H1 (cell line): ENCODE measurements around the gene ATP9B. TPM values are rescaled to one million over a fixed set of nuclear protein-coding genes. Genes with fewer than 3 reads are reported as not detected.

Source experiments
- CTCF ChIA-PET: fragments of 300-600 bp; sonication (Branson Sonifier 250); formaldehyde crosslinking; loops from one replicate; lab custom pipeline; 2021; ENCODE audit not compliant: partially characterized antibody; lab: Charles Lee
- POLR2A ChIA-PET: fragments of 300-600 bp; sonication (Branson Sonifier 250); formaldehyde crosslinking; loops from one replicate; lab custom pipeline; 2021; ENCODE audit warnings: inconsistent platforms; ENCODE audit not compliant: partially characterized antibody; lab: Charles Lee
- DNase-seq, 2 experiments: peaks; one replicate each; pipeline versions ENCODE4 v3.0.0 to v3.0.0-alpha.2; 2010 to 2022; ENCODE audit warnings: low spot score in 2 of 2, low read depth in 1 of 2, mixed read lengths in 1 of 2
- FAIRE-seq: peaks from 2 replicates; lab custom pipeline; 2011; peaks lifted over from hg19 to GRCh38; lab: Jason Lieb, UNC
- H2AFZ ChIP-seq: 2 replicates; pipeline ENCODE4 v1.8.1; 2012; ENCODE audit warnings: low read length, inconsistent platforms
- H2AK5ac ChIP-seq: 2 replicates; pipeline ENCODE4 v1.6.1; 2013; ENCODE audit warnings: low read depth, low read length
- H2BK120ac ChIP-seq: replicated peaks from 2 replicates; pipeline ENCODE3; 2013; ENCODE audit warnings: low read depth, low read length, inconsistent platforms
- H2BK12ac ChIP-seq: 2 replicates; pipeline ENCODE4 v1.6.1; 2013; ENCODE audit warnings: low read depth, low read length
- H2BK15ac ChIP-seq: 2 replicates; pipeline ENCODE4 v1.6.1; 2013; ENCODE audit warnings: low read length
- H2BK20ac ChIP-seq: 2 replicates; pipeline ENCODE4 v1.6.1; 2013; ENCODE audit warnings: low read length
- H2BK5ac ChIP-seq: 2 replicates; pipeline ENCODE4 v1.6.1; 2013; ENCODE audit warnings: low read depth, low read length
- H3K14ac ChIP-seq: 2 replicates; pipeline ENCODE4 v1.6.1; 2013; ENCODE audit warnings: inconsistent platforms; ENCODE audit not compliant: insufficient read length
- H3K18ac ChIP-seq: 2 replicates; pipeline ENCODE4 v1.6.1; 2013; ENCODE audit warnings: low read length; ENCODE audit errors: extremely low read depth
- H3K23ac ChIP-seq: 2 replicates; pipeline ENCODE4 v1.6.1; 2013; ENCODE audit warnings: inconsistent platforms; ENCODE audit not compliant: insufficient read length
- H3K23me2 ChIP-seq: 2 replicates; pipeline ENCODE4 v1.6.1; 2013; ENCODE audit warnings: low read depth, low read length
- H3K27ac ChIP-seq: 2 replicates; pipeline ENCODE4 v1.6.1; 2011; ENCODE audit warnings: low read depth, low read length, inconsistent platforms
- H3K27me3 ChIP-seq, 4 experiments: replicated peaks in 1 of 4; 1 replicate in 1 of 4; 2 replicates in 3 of 4; pipeline versions ENCODE4 v1.6.1 to v1.8.1; 2011 to 2013; ENCODE audit warnings: low read length in 3 of 4, mild to moderate bottlenecking in 3 of 4, inconsistent platforms in 2 of 4, mixed read lengths in 2 of 4, moderate library complexity in 1 of 4; ENCODE audit not compliant: control insufficient read depth in 3 of 4, insufficient read depth in 3 of 4; ENCODE audit errors: extremely low read depth in 1 of 4
- H3K36me3 ChIP-seq, 4 experiments: 2 replicates each; pipeline versions ENCODE4 v1.6.1 to v1.8.1; 2011 to 2013; ENCODE audit warnings: mild to moderate bottlenecking in 4 of 4, low read length in 3 of 4, moderate library complexity in 2 of 4, control low read depth in 1 of 4, inconsistent platforms in 1 of 4; ENCODE audit not compliant: insufficient read depth in 4 of 4, control insufficient read depth in 2 of 4
- H3K4ac ChIP-seq: replicated peaks from 2 replicates; pipeline ENCODE3; 2013; ENCODE audit warnings: low read length, low read depth, mixed read lengths, inconsistent platforms; ENCODE audit not compliant: insufficient read length
- H3K4me1 ChIP-seq, 4 experiments: replicated peaks in 1 of 4; 1 replicate in 1 of 4; 2 replicates in 3 of 4; pipeline versions ENCODE4 v1.6.1 to v1.8.1; 2011 to 2013; ENCODE audit warnings: low read length in 3 of 4, inconsistent platforms in 2 of 4, mixed read lengths in 1 of 4; ENCODE audit not compliant: insufficient read depth in 4 of 4, control insufficient read depth in 3 of 4
- H3K4me2 ChIP-seq, 2 experiments: 2 replicates each; pipeline versions ENCODE4 v1.6.1 to v1.8.1; 2011 to 2013; ENCODE audit warnings: low read depth in 2 of 2, low read length in 2 of 2, control low read depth in 1 of 2, inconsistent platforms in 1 of 2, mild to moderate bottlenecking in 1 of 2; ENCODE audit not compliant: insufficient read depth in 1 of 2
- H3K4me3 ChIP-seq, 4 experiments: fragments of 200-600, 300-600 bp in 1 of 4; sonication (generic), shearing (Covaris generic), sonication (Bioruptor Twin) in 1 of 4; 2 replicates each; pipeline versions ENCODE4 v1.5.1 to v1.8.1; 2011 to 2016; ENCODE audit warnings: low read length in 4 of 4, low read depth in 3 of 4, control low read depth in 2 of 4, inconsistent platforms in 2 of 4, mild to moderate bottlenecking in 2 of 4, mixed read lengths in 1 of 4, moderate library complexity in 1 of 4; ENCODE audit not compliant: insufficient read depth in 2 of 4; ENCODE audit errors: extremely low read depth in 1 of 4
- H3K56ac ChIP-seq: replicated peaks from 2 replicates; pipeline ENCODE3; 2013; ENCODE audit warnings: low read depth, mild to moderate bottlenecking, mixed read lengths, low read length, inconsistent platforms; ENCODE audit not compliant: insufficient read length
- H3K79me1 ChIP-seq: 2 replicates; pipeline ENCODE4 v1.6.1; 2013; ENCODE audit warnings: low read depth, low read length, control low read depth
- H3K79me2 ChIP-seq, 2 experiments: 2 replicates each; pipeline versions ENCODE4 v1.6.1 to v1.8.1; 2012 to 2013; ENCODE audit warnings: low read length in 2 of 2, mild to moderate bottlenecking in 2 of 2, inconsistent platforms in 1 of 2; ENCODE audit not compliant: insufficient read depth in 2 of 2, control insufficient read depth in 1 of 2
- H3K9ac ChIP-seq, 4 experiments: replicated peaks in 1 of 4; 1 replicate in 1 of 4; 2 replicates in 3 of 4; pipeline versions ENCODE4 v1.6.1 to v1.8.1; 2011 to 2013; ENCODE audit warnings: low read depth in 3 of 4, low read length in 3 of 4, control low read depth in 2 of 4, mild to moderate bottlenecking in 2 of 4, moderate library complexity in 2 of 4, inconsistent platforms in 1 of 4; ENCODE audit errors: extremely low read depth in 1 of 4
- H3K9me3 ChIP-seq, 2 experiments: 2 replicates each; pipeline versions ENCODE4 v1.6.1 to v1.8.1; 2012 to 2013; ENCODE audit warnings: mild to moderate bottlenecking in 2 of 2, moderate library complexity in 2 of 2, control low read depth in 1 of 2, inconsistent platforms in 1 of 2, low read depth in 1 of 2, low read length in 1 of 2, mixed read lengths in 1 of 2; ENCODE audit not compliant: insufficient read depth in 2 of 2
- H4K20me1 ChIP-seq, 2 experiments: replicated peaks in 1 of 2; 2 replicates each; pipeline versions ENCODE3 to v1.8.1; 2011 to 2013; ENCODE audit warnings: inconsistent platforms in 2 of 2, low read length in 2 of 2, mild to moderate bottlenecking in 1 of 2; ENCODE audit not compliant: insufficient read depth in 2 of 2, control insufficient read depth in 1 of 2
- H4K5ac ChIP-seq: 2 replicates; pipeline ENCODE4 v1.6.1; 2013; ENCODE audit warnings: low read length, low read depth, mixed read lengths, inconsistent platforms; ENCODE audit not compliant: insufficient read length
- H4K8ac ChIP-seq: 2 replicates; pipeline ENCODE4 v1.8.0; 2013; ENCODE audit warnings: mild to moderate bottlenecking, moderate library complexity, low read length, inconsistent platforms; ENCODE audit not compliant: insufficient read depth; ENCODE audit errors: extremely low read depth
- H4K91ac ChIP-seq: replicated peaks from 2 replicates; pipeline ENCODE3; 2013; ENCODE audit warnings: low read length, mixed read lengths, inconsistent platforms; ENCODE audit not compliant: insufficient read length
- ATF3 ChIP-seq: IDR thresholded peaks from 2 replicates; pipeline ENCODE4 v1.6.1; 2011; ENCODE audit warnings: low read depth, mild to moderate bottlenecking, low read length; ENCODE audit not compliant: insufficient read depth
- CREB1 ChIP-seq: IDR thresholded peaks from 2 replicates; pipeline ENCODE4 v1.6.1; 2012; ENCODE audit warnings: inconsistent platforms
- E2F6 ChIP-seq: IDR thresholded peaks from 2 replicates; pipeline ENCODE4 v1.6.1; 2012; ENCODE audit warnings: inconsistent platforms
- EP300 ChIP-seq, 2 experiments: IDR thresholded peaks; 1 replicate in 1 of 2; 2 replicates in 1 of 2; pipeline ENCODE4 v1.6.1; 2011 to 2012; ENCODE audit warnings: low read depth in 2 of 2, low read length in 2 of 2, mild to moderate bottlenecking in 2 of 2, borderline replicate concordance in 1 of 2, inconsistent platforms in 1 of 2, moderate library complexity in 1 of 2
- GABPA ChIP-seq: IDR thresholded peaks from 2 replicates; pipeline ENCODE4 v1.6.1; 2011; ENCODE audit warnings: mild to moderate bottlenecking, low read length, moderate library complexity, borderline replicate concordance; ENCODE audit not compliant: insufficient read depth
- KDM1A ChIP-seq: fragments of 200-600, 300-600 bp; sonication (generic); IDR thresholded peaks from 2 replicates; pipeline ENCODE4 v1.7.1; 2016; ENCODE audit warnings: mild to moderate bottlenecking, low read length, borderline replicate concordance
- KDM4A ChIP-seq: IDR thresholded peaks from one replicate; pipeline ENCODE4 v1.7.1; 2012; ENCODE audit warnings: low read depth, mild to moderate bottlenecking, moderate library complexity, low read length, inconsistent platforms; ENCODE audit not compliant: severe bottlenecking
- MAX ChIP-seq: IDR thresholded peaks from 2 replicates; pipeline ENCODE4 v1.6.1; 2012; ENCODE audit warnings: inconsistent platforms
- RAD21 ChIP-seq, 2 experiments: IDR thresholded peaks in 1 of 2; conservative IDR thresholded peaks in 1 of 2; 2 replicates each; pipeline ENCODE4 v1.6.1; 2011; ENCODE audit warnings: low read depth in 2 of 2, low read length in 2 of 2, improper control_type of control experiment in 1 of 2, inconsistent platforms in 1 of 2, mild to moderate bottlenecking in 1 of 2, moderate library complexity in 1 of 2
- WGBS, 2 experiments: shearing (Covaris generic) in 1 of 2; methylation state at CpG; one replicate each; pipeline versions ENCODE4 v1.1.6 to v1.1.7; 2013 to 2015; ENCODE audit warnings: low lambda C conversion rate in 2 of 2, mixed read lengths in 2 of 2, inconsistent platforms in 1 of 2, low coverage in 1 of 2, missing lambda C conversion rate in 1 of 2; ENCODE audit not compliant: insufficient replicate concordance in 2 of 2, insufficient coverage in 1 of 2, insufficient read length in 1 of 2; ENCODE audit errors: extremely low coverage in 1 of 2, missing lambda C conversion rate in 1 of 2; 5-methylcytosine and 5-hydroxymethylcytosine counted together
- polyA plus RNA-seq, 7 experiments: library from polyadenylated mRNA; depleted of rRNA in 3 of 7; stranded (reverse) in 5 of 7; unstranded in 2 of 7; fragments of >200 nt in 5 of 7; fragments of 200-250 nt in 2 of 7; gene quantifications; 1 replicate in 5 of 7; 2 replicates in 1 of 7; 4 replicates in 1 of 7; pipeline versions ENCODE4 v1.2.1 to v1.2.3, GENCODE V29; 2011 to 2013; ENCODE audit warnings: missing spikeins in 2 of 7, mixed read lengths in 2 of 7
- total RNA-seq: library from RNA; stranded (reverse); fragmentation: NEBNext Ultra II Directional; extraction: Animal tissue kit (Norgen Biotek cat#: 25700); gene quantifications from 2 replicates; pipeline ENCODE4 v1.2.1, GENCODE V29; 2021

Gene ATP9B
- total and polyA plus RNA-seq, 2 of the 8 experiments (the other 6 are each of a cell fraction or from before 2014, with no cell fraction given) = 15.1 to 21.7 TPM

- Histone ChIP-seq H3K14ac (no peak overlapping the region), H3K9me3 (no peaks in the 10 kb centered on the region), H2BK20ac (no peak overlapping the region), H3K9ac (no peak overlapping the region), H3K56ac (no peak overlapping the region), H2BK12ac (no peak overlapping the region), H3K36me3 (no peaks in the 10 kb centered on the region), H3K79me2 (no peaks in the 10 kb centered on the region), H3K23ac (no peak overlapping the region), H3K4me3 (no peak overlapping the region), H3K4me2 (no peak overlapping the region), H4K91ac (no peak overlapping the region), H3K4ac (no peak overlapping the region), H3K27me3 (no peaks in the 10 kb centered on the region; a peak in 4 of 7 replicates), H4K20me1 (no peaks in the 10 kb centered on the region), H3K27ac (no peak overlapping the region), H2BK5ac (no peak overlapping the region), H2BK120ac (no peak overlapping the region), H3K23me2 (no peaks in the 10 kb centered on the region), H4K5ac (no peak overlapping the region), H4K8ac (no peak overlapping the region), H2AFZ (no peak overlapping the region), H3K4me1 (peaks cover 0 to 2% (median 0%) of the 10 kb centered on the region in 4 experiments; a peak in 2 of 7 replicates), H2AK5ac (no peak overlapping the region), H2BK15ac (no peak overlapping the region), H3K18ac (no peak overlapping the region)
- ChIA-PET CTCF (interaction anchor here (2.4 to 9.7 kb wide), 2 partner anchors 145 to 260 kb away, joined by 9 to 124 read pairs; no protein-coding TSS in a partner anchor), POLR2A (no interaction called here)
- no peak for FAIRE-seq
- WGBS, 2 experiments = 85% methylated on average over 17 of the region's 17 CpGs; no CpG with 5 or more reads in 1 of the 2 experiments
- DNase-seq = no peak
- TF ChIP-seq E2F6 (no peak), KDM1A (no peak), ATF3 (no peak), CREB1 (no peak), KDM4A (no peak), RAD21 (IDR thresholded peaks at IDR 0.05 in 1 of 2, conservative IDR thresholded peaks at IDR 0.05 in 1 of 2; ENCODE audit: low read depth in 2 of 2, low read length in 2 of 2) (no peak), MAX (no peak), EP300 (IDR thresholded peaks at IDR 0.05; ENCODE audit: borderline replicate concordance in 1 of 2, low read depth in 2 of 2, low read length in 2 of 2) (no peak), GABPA (no peak)
- TF ChIP-seq, all 59 proteins: peak for 0
- no peaks in the 10 kb centered on the region for H3K79me1 ChIP-seq
Measured at GRCh38 chr18:79385326-79385707, 316.1 kb downstream of the ATP9B start.
